KG1 (cell line): ENCODE results near the gene CISTR.
"Not testable (repeated sequence)": the region's sequence is repeated elsewhere in the genome, so short reads cannot be mapped to it uniquely, and the experiment has no call there.

ENCODE experiments used
- DNase-seq: peaks from one replicate; lab custom pipeline; 2025; lab: John Stamatoyannopoulos, UW

The CISTR gene

DNA sequence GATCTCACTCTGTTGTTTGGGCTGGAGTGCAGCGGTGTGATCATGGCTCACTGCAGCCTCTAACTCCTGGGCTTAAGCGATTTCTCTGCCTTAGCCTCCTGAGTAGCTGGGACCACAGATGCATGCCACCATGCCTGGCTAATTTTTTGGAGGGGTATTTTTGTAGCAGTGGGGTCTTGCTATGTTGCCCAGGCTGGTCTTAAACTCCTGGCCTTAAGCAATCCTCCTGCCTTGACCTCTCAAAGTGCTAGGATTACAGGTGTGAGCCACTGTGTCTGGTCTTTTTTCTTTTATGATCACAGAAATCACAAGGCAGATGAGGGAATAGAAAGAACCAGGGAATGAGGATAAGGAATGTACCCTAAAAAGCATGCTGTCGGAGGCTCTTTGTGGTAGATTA is 11.0 kb upstream of the CISTR start:
- DNase-seq: not testable (repeated sequence)

- DNase-seq: no peak
These were observed 9.5 kb upstream of the CISTR start for GRCh38 chr12:53761306-53761705.

GRCh38 chr12:53759261-53759660 is 7.5 kb upstream of the CISTR start:
- no peak for DNase-seq

DNA sequence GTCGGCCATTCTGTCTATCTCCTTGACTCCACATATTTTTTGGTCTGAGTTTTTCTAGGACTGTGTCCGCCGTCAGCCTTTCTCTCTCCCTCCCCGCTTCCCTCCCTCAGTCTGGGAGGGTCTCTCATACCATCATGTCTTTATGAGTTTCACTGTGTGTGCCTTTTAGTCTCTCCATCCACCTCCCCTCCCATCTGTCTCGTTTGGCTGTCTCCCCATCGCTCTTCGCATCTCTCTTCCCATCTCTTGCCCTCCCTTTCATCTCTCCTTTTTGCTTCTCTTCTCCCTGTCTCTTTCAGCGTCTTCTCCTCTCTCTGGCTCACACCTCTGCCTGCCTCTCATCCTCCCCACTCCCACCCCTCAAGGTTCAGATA is 6.9 kb upstream of the CISTR start:
- DNase-seq: no peak

GRCh38 chr12:53758081-53758729 is 6.4 kb upstream of the CISTR start:
- DNase-seq: no peak

GRCh38 chr12:53757101-53757770 is 5.5 kb upstream of the CISTR start:
- peak; percentile 10 for DNase-seq

GRCh38 chr12:53756300-53757100 is 4.7 kb upstream of the CISTR start:
- no peak for DNase-seq

GRCh38 chr12:53755893-53756292 is 4.1 kb upstream of the CISTR start:
- no peak for DNase-seq

DNA sequence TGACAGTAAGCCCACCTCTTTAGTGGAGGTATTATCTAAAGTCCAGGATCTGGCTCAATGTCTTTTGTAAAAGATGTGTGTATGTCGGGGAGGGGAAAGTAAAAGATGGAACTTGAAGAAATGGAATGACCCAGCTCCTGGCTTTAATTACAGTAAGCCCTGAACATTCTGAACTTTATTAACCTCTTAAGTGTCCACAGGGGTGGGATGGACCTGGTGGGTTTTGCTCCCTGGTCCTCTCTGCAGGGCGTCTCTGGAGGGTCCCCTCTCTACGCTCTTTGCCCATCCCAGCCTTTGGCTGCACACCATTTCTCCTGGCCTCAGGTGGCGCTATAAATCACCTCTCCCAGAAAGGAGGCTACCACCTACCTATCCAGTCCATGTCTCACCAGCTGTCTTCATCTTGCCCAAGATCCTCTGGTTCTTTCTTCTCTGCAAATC is 3.7 kb upstream of the CISTR start:
- DNase-seq: no peak

DNA sequence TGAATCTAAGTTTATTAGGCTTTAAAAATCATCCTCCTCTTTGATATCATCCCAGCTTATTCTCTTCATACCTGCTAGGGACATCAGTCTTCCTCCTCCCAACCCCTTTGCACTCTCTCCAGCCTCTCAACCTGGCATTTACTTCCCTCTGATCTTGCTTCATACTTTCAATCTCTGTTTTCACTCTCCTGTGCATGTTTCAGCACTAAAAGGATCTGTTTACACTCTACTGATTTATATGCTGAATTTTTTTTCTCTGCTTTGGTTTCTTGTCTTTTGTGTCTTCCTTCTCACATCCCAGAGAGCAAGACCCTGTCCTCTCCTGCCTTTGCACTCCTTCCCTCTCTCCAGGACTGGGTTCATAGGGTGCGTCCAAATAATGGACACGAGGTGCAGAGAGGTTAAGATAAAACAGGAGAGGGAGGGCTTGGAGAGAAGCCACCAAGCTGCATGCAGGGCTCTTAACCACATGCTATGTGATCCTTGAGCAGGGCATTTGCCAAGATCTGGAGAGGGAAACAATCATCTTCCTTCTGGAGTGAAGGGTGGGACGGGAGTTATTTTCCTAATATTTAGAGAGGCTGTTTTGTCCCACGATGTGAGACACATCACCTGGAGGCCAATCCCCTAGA is 3.0 kb upstream of the CISTR start:
- no peak for DNase-seq

GRCh38 chr12:53754188-53754585 is 2.4 kb upstream of the CISTR start:
- DNase-seq: no peak

- DNase-seq: no peak
These were observed 842 bp upstream of the CISTR start for GRCh38 chr12:53752621-53753020.

DNA sequence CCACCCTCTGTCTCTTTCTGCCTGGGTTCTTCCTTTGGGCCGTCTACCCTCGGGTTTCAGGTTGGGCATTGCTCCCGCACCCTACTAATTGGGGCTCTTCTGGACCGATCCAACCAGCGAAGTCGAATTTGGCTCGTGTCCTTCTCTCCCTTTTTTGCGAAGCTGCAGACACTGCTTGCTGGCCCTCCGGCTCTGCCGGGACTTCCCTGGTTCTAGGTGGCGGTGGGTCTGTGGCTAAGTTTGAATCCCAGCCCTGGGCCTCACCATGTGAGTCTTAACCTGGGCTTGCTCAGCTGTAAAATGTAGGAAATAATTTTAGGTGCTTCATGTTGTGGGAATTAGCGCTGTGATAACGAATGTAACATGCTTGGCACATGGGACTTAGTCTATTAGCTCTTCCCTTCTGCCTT is 418 bp upstream of the CISTR start:
- no peak for DNase-seq

DNA sequence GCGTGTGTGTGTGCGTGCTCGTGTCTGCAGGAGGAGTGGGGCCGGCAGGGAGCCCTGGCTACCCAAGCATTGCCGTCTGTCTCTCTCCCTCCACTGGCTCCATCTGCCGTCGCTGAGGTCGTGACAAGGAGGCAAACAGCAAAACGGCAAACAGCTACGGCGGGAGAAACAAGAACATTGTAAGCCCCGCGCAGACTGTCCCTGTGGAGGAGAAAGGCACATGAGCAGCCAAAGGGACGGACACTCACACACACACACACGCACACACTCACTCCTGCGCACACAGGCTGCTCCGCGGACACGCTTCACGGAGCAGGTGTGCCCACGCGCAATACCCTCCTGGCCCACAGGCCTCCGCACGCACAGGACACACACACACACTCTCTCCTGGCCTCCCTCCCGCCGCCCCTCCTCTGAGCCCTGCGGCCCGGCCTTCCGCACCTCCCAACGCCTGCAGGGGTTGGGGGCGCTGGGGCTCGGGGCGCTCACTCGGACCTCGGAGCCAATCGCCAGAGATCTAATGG is 905 bp downstream of the CISTR start:
- no peak for DNase-seq

DNA sequence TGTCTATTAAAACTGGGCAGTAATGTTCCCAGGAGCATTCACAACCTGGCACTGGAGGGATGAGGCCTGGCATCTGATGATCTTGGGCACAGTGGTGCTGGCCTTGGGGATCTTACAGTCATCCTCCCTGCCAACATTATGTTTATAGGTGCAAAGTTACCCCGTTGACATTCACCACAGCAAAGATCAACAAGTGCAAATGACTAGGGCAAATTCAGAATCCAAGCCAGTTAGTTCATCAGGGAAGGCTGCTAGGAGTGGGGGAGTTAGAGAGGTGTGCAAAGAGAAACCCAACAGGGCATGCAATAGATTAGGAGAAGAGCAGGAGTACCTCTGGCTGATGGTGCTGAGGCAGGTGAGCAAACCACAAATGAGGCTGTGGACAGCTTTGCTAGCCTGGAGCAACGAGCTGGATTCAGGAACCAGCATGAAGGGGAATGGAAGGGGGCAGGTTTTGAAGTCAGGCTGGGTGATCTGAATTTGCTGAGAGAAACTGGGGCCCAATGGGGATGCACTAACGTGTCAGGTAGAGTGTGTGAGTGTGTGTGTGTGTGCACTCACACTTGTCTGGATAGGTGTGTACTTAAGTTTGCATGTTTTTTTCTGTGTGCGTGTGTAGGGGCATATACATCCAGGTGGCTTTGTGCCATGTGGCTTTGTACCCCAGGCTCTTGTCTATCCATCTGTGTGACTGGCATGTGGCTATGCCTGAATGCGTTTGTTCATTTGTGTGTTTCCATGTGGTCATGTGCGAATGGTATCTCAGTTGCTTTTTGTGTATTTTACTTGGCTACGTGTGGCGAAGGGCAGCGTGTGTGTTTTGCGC is 1.6 kb downstream of the CISTR start:
- DNase-seq: no peak

GRCh38 chr12:53748072-53748840 is 3.5 kb downstream of the CISTR start:
- no peak for DNase-seq

- no peak for DNase-seq
These were observed 4.7 kb downstream of the CISTR start for GRCh38 chr12:53747095-53747494.

GRCh38 chr12:53746592-53747092 is 5.1 kb downstream of the CISTR start:
- no peak for DNase-seq

GRCh38 chr12:53744751-53745150 is 7.0 kb downstream of the CISTR start:
- DNase-seq: no peak

DNA sequence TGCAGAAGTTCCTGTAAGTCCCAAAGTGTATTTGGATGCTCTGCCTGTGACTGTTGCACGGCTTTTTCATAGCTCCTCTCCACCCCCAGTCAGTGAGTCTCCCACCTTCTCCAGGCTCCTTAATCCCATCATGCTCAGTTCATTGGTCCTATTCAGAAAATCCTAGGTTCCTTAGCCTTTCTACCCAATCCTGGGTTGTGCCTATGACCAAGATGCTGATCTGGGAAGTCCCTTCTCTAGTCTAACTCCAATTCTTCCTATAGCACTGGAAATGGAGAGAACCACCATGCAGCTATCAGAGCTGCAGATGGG is 7.7 kb downstream of the CISTR start:
- DNase-seq: no peak
